ENCODE results near the gene OTOGL.

OTOGL gene

DNA sequence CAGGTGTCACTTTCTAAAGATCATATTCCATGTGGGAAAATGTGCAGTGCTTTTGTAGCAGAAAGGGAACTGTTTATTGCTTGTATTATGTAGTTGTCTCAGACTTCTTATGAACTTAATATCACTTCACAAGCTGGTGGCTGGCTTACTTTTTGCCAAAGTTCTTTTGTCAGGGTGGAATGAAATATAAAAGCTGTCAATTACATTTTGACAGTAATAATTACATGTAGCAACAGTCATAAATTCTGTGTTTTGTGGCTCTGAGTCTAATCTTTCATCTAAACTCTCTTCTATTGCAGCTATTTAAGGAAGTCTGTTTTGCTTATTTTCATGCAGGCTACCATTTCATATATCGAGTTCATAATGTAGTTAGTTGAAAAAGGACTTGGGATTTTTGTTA, 106.6 kb downstream of the OTOGL start:
- Histone ChIP-seq H3K4me1 (ENCODE audit: control insufficient read depth in 1 of 2, insufficient read depth in 2 of 2, low read length in 2 of 2) (no peaks in the 10 kb centered on the region), H3K18ac (ENCODE audit: low read length) (no peak overlapping the region), H2AFZ (ENCODE audit: insufficient read depth, low read length, poor library complexity) (no peak overlapping the region), H3K36me3 (ENCODE audit: control insufficient read depth in 1 of 2, insufficient read depth in 2 of 2, low read length in 2 of 2) (no peaks in the 10 kb centered on the region), H3K79me2 (ENCODE audit: control insufficient read depth, insufficient read depth, low read length, poor library complexity) (no peaks in the 10 kb centered on the region), H3K9ac (ENCODE audit: low read length) (no peak overlapping the region), H3K23ac (ENCODE audit: low read length) (no peak overlapping the region), H3K4ac (ENCODE audit: low read depth, low read length) (no peak overlapping the region), H2BK5ac (ENCODE audit: low read depth, low read length, poor library complexity) (no peak overlapping the region), H4K8ac (ENCODE audit: low read depth, low read length) (no peak overlapping the region), H3K27ac (ENCODE audit: low read depth, low read length) (no peak overlapping the region), H4K91ac (ENCODE audit: low read depth, low read length) (no peak overlapping the region), H3K27me3 (ENCODE audit: insufficient read depth, low read length) (no peaks in the 10 kb centered on the region), H2AK5ac (ENCODE audit: low read length) (no peak overlapping the region), H4K12ac (ENCODE audit: low read depth, low read length) (no peak overlapping the region), H3K4me2 (ENCODE audit: low read length) (no peak overlapping the region), H3K4me3 (ENCODE audit: low read depth, low read length) (no peak overlapping the region), H3K9me3 (ENCODE audit: insufficient read depth, low read depth, low read length) (no peaks in the 10 kb centered on the region), H3K79me1 (ENCODE audit: low read length) (peaks cover 5% of the 10 kb centered on the region), H3K14ac (ENCODE audit: low read length) (no peak overlapping the region), H2BK120ac (ENCODE audit: insufficient read depth, low read length, poor library complexity) (no peak overlapping the region), H2BK12ac (ENCODE audit: low read length) (no peak overlapping the region)
- no CpG with 5 or more reads among the region's 1 CpG for WGBS (ENCODE audit: extremely low coverage, insufficient coverage, insufficient read length)
- no peak for DNase-seq

DNA sequence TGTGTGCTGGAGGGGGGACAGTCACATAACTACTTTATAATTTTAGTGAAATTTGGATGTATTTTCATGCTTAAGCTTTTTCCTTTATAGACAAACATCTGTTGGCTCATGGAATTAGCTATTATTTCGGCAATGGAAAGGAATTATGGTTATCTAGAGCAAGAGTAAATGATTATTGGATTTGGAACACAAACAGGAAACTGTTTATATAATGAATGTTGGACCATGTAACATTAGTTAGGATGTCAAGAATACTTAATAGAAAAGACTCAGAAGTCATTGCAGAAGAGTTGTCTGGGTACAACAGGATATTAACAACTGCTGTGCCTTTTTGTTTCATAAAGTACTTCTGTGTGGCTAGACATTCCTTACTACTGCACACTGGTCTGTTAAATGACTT, 108.7 kb downstream of the OTOGL start:
- no CpG with 5 or more reads among the region's 1 CpG for WGBS (ENCODE audit: extremely low coverage, insufficient coverage, insufficient read length)
- no peak overlapping the region for H2BK12ac ChIP-seq (ENCODE audit: low read length)
- H3K79me1 ChIP-seq (ENCODE audit: low read length), result peaks cover 9% of the 10 kb centered on the region
- H3K9me3 ChIP-seq (ENCODE audit: insufficient read depth, low read depth, low read length), result no peaks in the 10 kb centered on the region
- no peak overlapping the region for H4K8ac ChIP-seq (ENCODE audit: low read depth, low read length)
- H3K4me1 ChIP-seq (ENCODE audit: control insufficient read depth in 1 of 2, insufficient read depth in 2 of 2, low read length in 2 of 2), result peaks cover under 1 to 4% of the 10 kb centered on the region in 2 experiments
- no peak overlapping the region for H4K12ac ChIP-seq (ENCODE audit: low read depth, low read length)
- no peak overlapping the region for H3K4me2 ChIP-seq (ENCODE audit: low read length)
- no peak overlapping the region for H3K4ac ChIP-seq (ENCODE audit: low read depth, low read length)
- no peaks in the 10 kb centered on the region for H3K27me3 ChIP-seq (ENCODE audit: insufficient read depth, low read length)
- H3K14ac ChIP-seq (ENCODE audit: low read length), result no peak overlapping the region
- no peak overlapping the region for H2AFZ ChIP-seq (ENCODE audit: insufficient read depth, low read length, poor library complexity)
- H3K79me2 ChIP-seq (ENCODE audit: control insufficient read depth, insufficient read depth, low read length, poor library complexity), result no peaks in the 10 kb centered on the region
- H3K27ac ChIP-seq (ENCODE audit: low read depth, low read length), result no peak overlapping the region
- no peak overlapping the region for H3K23ac ChIP-seq (ENCODE audit: low read length)
- no peak overlapping the region for H2BK120ac ChIP-seq (ENCODE audit: insufficient read depth, low read length, poor library complexity)
- H3K9ac ChIP-seq (ENCODE audit: low read length), result no peak overlapping the region
- H3K36me3 ChIP-seq (ENCODE audit: control insufficient read depth in 1 of 2, insufficient read depth in 2 of 2, low read length in 2 of 2), result no peaks in the 10 kb centered on the region
- no peak for DNase-seq
- H3K18ac ChIP-seq (ENCODE audit: low read length), result no peak overlapping the region
- no peak overlapping the region for H4K91ac ChIP-seq (ENCODE audit: low read depth, low read length)
- no peak overlapping the region for H2AK5ac ChIP-seq (ENCODE audit: low read length)
- H3K4me3 ChIP-seq (ENCODE audit: low read depth, low read length), result no peak overlapping the region
- no peak overlapping the region for H2BK5ac ChIP-seq (ENCODE audit: low read depth, low read length, poor library complexity)

DNA sequence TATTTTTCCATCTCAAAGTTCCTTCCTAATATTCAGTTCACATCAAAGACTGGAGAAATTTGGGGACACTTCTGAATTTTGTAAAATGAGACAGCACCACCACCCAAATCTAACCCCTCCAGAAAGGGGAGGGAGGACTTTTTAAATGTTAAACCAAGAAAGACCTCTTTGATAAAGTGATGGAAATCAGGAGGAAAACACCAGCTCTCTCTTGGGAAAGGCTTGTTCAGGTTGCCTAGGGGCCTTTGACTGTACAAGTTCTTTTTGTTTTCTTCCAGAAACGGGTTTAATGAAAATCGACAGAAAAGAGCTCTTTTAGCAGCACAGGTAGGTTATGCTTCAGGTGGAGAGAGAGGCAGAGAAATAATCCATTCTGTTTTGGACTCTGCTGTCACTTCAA, 112.3 kb downstream of the OTOGL start:
- Histone ChIP-seq H3K79me2 (ENCODE audit: control insufficient read depth, insufficient read depth, low read length, poor library complexity) (no peaks in the 10 kb centered on the region), H3K9me3 (ENCODE audit: insufficient read depth, low read depth, low read length) (no peaks in the 10 kb centered on the region), H3K4me1 (ENCODE audit: control insufficient read depth in 1 of 2, insufficient read depth in 2 of 2, low read length in 2 of 2) (peaks cover 8 to 11% of the 10 kb centered on the region in 2 experiments), H3K4ac (ENCODE audit: low read depth, low read length) (no peak overlapping the region), H3K4me2 (ENCODE audit: low read length) (no peak overlapping the region), H4K8ac (ENCODE audit: low read depth, low read length) (no peak overlapping the region), H3K36me3 (ENCODE audit: control insufficient read depth in 1 of 2, insufficient read depth in 2 of 2, low read length in 2 of 2) (no peaks in the 10 kb centered on the region), H2AK5ac (ENCODE audit: low read length) (no peak overlapping the region), H3K79me1 (ENCODE audit: low read length) (peaks cover 22% of the 10 kb centered on the region), H3K27me3 (ENCODE audit: insufficient read depth, low read length) (no peaks in the 10 kb centered on the region), H2BK12ac (ENCODE audit: low read length) (peak overlapping the region; percentile 31), H3K14ac (ENCODE audit: low read length) (no peak overlapping the region), H2BK5ac (ENCODE audit: low read depth, low read length, poor library complexity) (peak overlapping the region; percentile 82), H4K12ac (ENCODE audit: low read depth, low read length) (no peak overlapping the region), H2AFZ (ENCODE audit: insufficient read depth, low read length, poor library complexity) (no peak overlapping the region), H2BK120ac (ENCODE audit: insufficient read depth, low read length, poor library complexity) (peak overlapping the region; percentile 37), H4K91ac (ENCODE audit: low read depth, low read length) (no peak overlapping the region), H3K18ac (ENCODE audit: low read length) (no peak overlapping the region), H3K9ac (ENCODE audit: low read length) (no peak overlapping the region), H3K23ac (ENCODE audit: low read length) (no peak overlapping the region), H3K27ac (ENCODE audit: low read depth, low read length) (peak overlapping the region; percentile 86), H3K4me3 (ENCODE audit: low read depth, low read length) (no peak overlapping the region)
- WGBS (ENCODE audit: extremely low coverage, insufficient coverage, insufficient read length), result no CpG with 5 or more reads among the region's 2 CpGs
- no peak for DNase-seq

DNA sequence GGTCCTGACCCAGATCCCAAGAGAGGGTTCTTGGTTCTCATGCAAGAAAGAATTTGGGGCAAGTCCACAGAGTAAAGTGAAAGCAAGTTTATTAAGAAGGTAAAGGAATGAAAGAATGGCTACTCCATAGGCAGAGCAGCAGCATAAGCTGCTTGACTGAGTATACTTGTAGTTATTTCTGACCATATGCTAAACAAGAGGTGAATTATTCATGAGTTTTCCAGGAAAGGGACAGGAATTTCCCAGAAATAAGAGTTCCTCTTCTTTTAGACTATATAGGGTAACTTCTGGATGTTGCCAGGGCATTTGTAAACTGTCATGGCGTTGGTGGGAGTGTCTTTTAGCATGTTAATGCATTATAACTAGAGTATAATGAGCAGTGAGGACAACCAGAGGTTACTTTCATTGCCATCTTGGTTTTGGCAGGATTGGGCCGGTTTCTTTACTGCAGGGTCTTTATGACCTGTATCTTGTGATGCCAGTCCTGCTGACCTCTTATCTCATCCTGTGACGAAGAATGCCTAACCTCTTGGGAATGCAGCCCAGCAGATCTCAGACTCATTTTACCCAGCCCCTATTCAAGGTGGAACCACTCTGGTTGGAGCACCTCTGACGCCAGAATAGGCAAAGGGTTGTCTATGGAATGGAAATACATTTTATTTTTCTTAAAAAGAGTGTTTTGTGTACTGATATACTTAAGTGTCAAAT, 113.8 kb downstream of the OTOGL start:
- H4K8ac ChIP-seq (ENCODE audit: low read depth, low read length), result peak overlapping the region; percentile 79
- H4K91ac ChIP-seq (ENCODE audit: low read depth, low read length), result peak overlapping the region; percentile 83

More for the DNA sequence above, 113.8 kb downstream of the OTOGL start:
- Histone ChIP-seq H3K18ac (ENCODE audit: low read length) (peak overlapping the region; percentile 59), H3K4ac (ENCODE audit: low read depth, low read length) (peak overlapping the region; percentile 36), H3K79me2 (ENCODE audit: control insufficient read depth, insufficient read depth, low read length, poor library complexity) (no peaks in the 10 kb centered on the region), H3K14ac (ENCODE audit: low read length) (peak overlapping the region; percentile 79), H3K4me3 (ENCODE audit: low read depth, low read length) (no peak overlapping the region), H3K27ac (ENCODE audit: low read depth, low read length) (peak overlapping the region; percentile 94), H2AK5ac (ENCODE audit: low read length) (peak overlapping the region; percentile 54), H2BK12ac (ENCODE audit: low read length) (peak overlapping the region; percentile 91), H2AFZ (ENCODE audit: insufficient read depth, low read length, poor library complexity) (peak overlapping the region; percentile 28), H3K9ac (ENCODE audit: low read length) (no peak overlapping the region), H3K79me1 (ENCODE audit: low read length) (peaks cover 22% of the 10 kb centered on the region), H3K36me3 (ENCODE audit: control insufficient read depth in 1 of 2, insufficient read depth in 2 of 2, low read length in 2 of 2) (no peaks in the 10 kb centered on the region), H3K4me1 (ENCODE audit: control insufficient read depth in 1 of 2, insufficient read depth in 2 of 2, low read length in 2 of 2) (peaks cover 8 to 14% of the 10 kb centered on the region in 2 experiments), H2BK120ac (ENCODE audit: insufficient read depth, low read length, poor library complexity) (peak overlapping the region; percentile 95), H4K12ac (ENCODE audit: low read depth, low read length) (no peak overlapping the region), H3K4me2 (ENCODE audit: low read length) (no peak overlapping the region), H3K27me3 (ENCODE audit: insufficient read depth, low read length) (no peaks in the 10 kb centered on the region), H2BK5ac (ENCODE audit: low read depth, low read length, poor library complexity) (peak overlapping the region; percentile 63), H3K9me3 (ENCODE audit: insufficient read depth, low read depth, low read length) (no peaks in the 10 kb centered on the region), H3K23ac (ENCODE audit: low read length) (no peak overlapping the region)
- peak; percentile 35 to 76 for DNase-seq
- no CpG with 5 or more reads among the region's 4 CpGs for WGBS (ENCODE audit: extremely low coverage, insufficient coverage, insufficient read length)

Data from trophoblast cell (in vitro differentiated cells and primary cell).